SK-N-SH (cell line): ENCODE data around the gene ANK3.

Experiments
- CTCF ChIP-seq: fragments of 200-600 bp; sonication (generic); IDR thresholded peaks from 2 replicates; pipeline ENCODE4 v1.6.1; 2017; ENCODE audit warnings: antibody characterized with exemption, mild to moderate bottlenecking, moderate library complexity
- TAF1 ChIP-seq: IDR thresholded peaks from 2 replicates; pipeline ENCODE4 v1.6.1; 2012; ENCODE audit warnings: low read depth, mild to moderate bottlenecking, low read length, moderate library complexity, borderline replicate concordance

GRCh38 chr10:60016794-60017193 lies 372.9 kb downstream of the ANK3 start:
- TF ChIP-seq TAF1 = no peak
- TF ChIP-seq CTCF = no peak
